Retinal pigment epithelial cell (primary cell): ENCODE results near the gene ARHGAP24.
"Not testable (repeated sequence)": the region's sequence is repeated elsewhere in the genome, so short reads cannot be mapped to it uniquely, and the experiment has no call there.

ENCODE experiments used
- DNase-seq: peaks from one replicate; pipeline ENCODE4 v3.0.0-alpha.2; 2010; ENCODE audit warnings: low read depth
- H3K4me3 ChIP-seq: 2 replicates; pipeline ENCODE4 v1.5.1; 2011; ENCODE audit warnings: mild to moderate bottlenecking, low read length, control low read depth, moderate library complexity
- TF ChIP-seq, protein P1 (sequence below): conservative IDR thresholded peaks from 2 replicates; pipeline ENCODE4 v1.5.1; 2011; ENCODE audit warnings: low read depth, low read length, control low read depth, inconsistent platforms

Gene ARHGAP24

DNA sequence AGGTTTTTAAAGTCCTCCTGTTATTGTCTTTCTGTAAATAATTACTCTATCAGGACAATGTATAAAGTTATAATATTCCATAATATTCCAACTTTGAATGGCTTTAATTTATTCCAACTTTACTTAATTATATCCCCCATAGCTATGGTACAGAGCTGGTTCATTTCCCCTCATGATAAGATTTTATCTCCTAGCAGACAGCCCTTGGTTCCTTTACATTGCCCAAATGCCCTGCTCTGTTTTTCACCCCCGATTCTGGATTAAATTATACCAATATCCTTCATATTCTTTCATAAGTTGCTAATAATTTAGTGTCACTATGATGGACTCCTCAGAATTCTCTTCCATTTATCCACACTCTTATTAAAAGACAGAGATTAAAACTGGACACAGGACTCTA, 544.4 kb downstream of the ARHGAP24 start:
- DNase-seq, result no peak
- H3K4me3 ChIP-seq, result no peak overlapping the region
- TF ChIP-seq, protein P1, sequence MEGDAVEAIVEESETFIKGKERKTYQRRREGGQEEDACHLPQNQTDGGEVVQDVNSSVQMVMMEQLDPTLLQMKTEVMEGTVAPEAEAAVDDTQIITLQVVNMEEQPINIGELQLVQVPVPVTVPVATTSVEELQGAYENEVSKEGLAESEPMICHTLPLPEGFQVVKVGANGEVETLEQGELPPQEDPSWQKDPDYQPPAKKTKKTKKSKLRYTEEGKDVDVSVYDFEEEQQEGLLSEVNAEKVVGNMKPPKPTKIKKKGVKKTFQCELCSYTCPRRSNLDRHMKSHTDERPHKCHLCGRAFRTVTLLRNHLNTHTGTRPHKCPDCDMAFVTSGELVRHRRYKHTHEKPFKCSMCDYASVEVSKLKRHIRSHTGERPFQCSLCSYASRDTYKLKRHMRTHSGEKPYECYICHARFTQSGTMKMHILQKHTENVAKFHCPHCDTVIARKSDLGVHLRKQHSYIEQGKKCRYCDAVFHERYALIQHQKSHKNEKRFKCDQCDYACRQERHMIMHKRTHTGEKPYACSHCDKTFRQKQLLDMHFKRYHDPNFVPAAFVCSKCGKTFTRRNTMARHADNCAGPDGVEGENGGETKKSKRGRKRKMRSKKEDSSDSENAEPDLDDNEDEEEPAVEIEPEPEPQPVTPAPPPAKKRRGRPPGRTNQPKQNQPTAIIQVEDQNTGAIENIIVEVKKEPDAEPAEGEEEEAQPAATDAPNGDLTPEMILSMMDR, result no peak

DNA sequence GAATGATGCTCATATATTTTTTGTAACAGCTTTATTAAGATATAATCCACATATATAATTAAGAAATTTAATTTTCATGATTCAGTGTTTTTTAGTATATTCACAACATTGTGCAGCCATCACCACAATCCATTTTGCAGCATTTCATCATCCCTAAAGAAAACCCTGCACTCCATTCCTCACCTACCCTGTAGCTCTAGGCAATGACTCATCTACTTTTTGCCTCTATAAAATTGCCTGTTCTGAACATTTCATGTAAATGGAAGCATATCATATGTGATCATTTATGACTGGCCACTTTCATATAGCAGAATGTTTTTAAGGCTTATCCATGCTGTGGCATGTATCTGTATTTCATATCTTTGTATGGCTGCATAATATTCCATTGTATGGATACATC, 545.0 kb downstream of the ARHGAP24 start:
- no peak for DNase-seq
- H3K4me3 ChIP-seq, result no peak overlapping the region
- TF ChIP-seq, protein P1, result no peak

DNA sequence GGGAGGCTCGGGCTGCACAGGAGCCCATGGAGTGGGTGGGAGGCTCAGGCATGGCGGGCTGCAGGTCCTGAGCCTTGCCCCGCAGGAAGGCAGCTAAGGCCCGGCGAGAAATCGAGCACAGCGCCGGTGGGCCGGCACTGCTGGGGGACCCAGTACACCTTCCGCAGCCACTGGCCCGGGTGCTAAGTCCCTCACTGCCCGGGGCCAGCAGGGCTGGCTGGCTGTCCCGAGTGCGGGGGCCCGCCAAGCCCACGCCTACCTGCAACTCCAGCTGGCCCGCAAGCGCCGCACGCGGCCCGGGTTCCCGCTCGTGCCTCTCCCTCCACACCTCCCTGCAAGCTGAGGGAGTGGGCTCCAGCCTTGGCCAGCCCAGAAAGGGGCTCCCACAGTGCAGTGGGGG, 546.7 kb downstream of the ARHGAP24 start:
- not testable (repeated sequence) for DNase-seq, H3K4me3 ChIP-seq

DNA sequence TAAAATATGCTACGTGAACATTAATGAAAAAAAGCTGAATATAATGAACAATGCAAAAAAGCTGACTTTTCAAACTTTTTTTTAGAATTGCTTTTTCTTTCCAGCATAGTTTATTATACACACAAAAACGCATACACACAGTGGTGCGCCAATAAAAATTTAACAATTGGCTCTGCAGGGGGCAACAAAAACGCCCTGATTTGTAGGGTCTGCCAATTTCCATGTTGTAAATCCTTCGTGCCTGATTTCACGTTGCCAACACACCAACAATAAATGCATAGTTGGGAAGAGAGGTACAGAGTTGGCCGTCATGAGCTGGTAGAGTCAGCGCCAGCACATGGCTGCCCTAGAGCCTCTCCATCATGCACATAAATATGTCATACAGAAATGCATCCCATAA, 551.8 kb downstream of the ARHGAP24 start:
- DNase-seq, result no peak
- TF ChIP-seq, protein P1, result no peak
- no peak overlapping the region for H3K4me3 ChIP-seq

DNA sequence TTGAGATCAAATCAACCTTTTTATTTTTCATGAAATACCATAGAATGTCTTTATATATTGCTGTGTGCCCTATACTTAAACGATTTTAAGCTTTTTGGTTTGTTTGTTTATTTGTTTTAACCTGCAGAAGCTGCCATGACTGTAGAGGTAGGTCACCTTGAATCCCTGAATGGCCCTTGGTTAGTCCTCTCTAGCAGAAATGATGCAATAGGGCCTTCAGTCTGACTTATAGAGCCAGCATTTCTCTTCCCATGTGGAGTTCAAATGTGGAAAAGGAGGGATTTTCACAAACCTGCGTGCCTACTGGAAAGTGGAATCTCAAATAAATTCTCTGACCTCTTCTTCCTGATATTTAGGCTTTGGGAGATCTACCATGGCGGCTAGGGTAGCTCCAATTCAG, 557.0 kb downstream of the ARHGAP24 start:
- H3K4me3 ChIP-seq, result no peak overlapping the region
- TF ChIP-seq, protein P1, result no peak
- no peak for DNase-seq

DNA sequence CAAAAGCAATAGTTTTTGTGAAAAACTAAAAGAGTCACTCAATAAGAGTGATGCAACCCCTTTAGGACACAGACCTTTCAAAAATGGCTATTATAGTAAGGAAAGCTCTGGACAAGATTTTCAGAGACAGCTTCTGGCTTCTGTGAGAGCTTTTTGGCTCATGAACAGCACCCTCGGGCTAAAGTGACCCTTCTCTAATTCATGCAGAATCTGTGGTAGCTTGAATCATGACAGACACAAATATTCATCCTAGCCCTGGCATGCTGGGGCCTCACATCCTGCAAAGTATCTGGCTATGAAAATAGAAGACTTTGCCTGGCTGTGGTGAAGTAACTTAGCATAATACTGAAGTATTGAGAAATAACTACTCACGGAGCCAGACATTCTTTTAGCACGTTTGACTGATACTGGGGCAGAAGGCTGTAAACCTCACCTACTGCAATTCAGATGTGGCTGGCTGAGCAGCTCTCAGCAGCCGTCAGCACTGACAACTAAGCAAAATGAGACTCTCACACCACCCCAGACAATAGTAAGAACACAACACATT, 557.6 kb downstream of the ARHGAP24 start:
- DNase-seq, result peak; percentile 59
- TF ChIP-seq, protein P1, result no peak
- H3K4me3 ChIP-seq, result no peak overlapping the region

DNA sequence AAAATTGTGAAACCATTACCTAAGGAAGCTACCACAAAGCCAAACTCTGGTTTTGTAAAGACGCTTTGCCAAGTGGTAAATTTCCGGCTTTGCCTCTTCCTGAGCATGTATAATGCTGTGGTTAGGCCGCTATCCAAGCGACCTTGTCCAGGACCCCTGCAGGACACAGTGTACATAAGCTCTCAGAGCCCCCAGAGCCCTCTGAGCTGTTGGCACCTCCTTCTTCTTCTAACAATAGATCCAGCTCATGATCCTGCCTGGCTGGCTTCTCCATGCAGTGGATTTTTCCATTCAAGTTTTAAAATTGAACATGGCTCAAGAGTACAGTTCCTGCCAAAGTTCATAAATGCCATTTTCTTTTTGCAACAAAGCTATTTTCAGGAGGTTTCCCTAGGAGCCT, 558.2 kb downstream of the ARHGAP24 start:
- TF ChIP-seq, protein P1, result peak; percentile 13
- H3K4me3 ChIP-seq, result no peak overlapping the region
- DNase-seq, result peak; percentile 68

DNA sequence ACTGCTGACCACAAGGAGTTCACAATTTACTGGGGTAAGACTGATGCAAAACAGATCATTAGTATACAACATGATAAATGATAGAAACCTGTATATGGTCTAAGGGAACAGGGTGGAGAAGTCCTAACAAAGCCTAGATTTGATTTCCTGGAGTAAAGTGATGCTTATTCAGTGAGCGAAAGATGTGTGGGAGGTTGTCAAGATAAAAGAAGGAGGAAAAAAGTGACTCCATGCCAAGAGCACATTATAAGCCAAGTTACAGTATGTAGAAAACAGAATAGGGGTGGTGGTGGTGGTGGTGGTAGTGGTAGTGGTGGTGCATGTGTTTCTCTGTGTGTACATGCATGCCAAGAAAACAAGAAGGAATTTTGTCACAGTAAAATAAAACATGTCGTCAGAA, 559.7 kb downstream of the ARHGAP24 start:
- TF ChIP-seq, protein P1, result no peak
- DNase-seq, result no peak
- H3K4me3 ChIP-seq, result no peak overlapping the region
